IPS-NIHi7 (cell line): ENCODE measurements around the gene ZDHHC6.
A peak's percentile ranks its signal among the peaks of the same experiment; 100 is the strongest.
"Not testable (repeated sequence)": the region's sequence is repeated elsewhere in the genome, so short reads cannot be mapped to it uniquely, and the experiment has no call there.

Experiments used
- DNase-seq: peaks from one replicate; pipeline ENCODE4 v3.0.0; 2012; ENCODE audit warnings: mixed read lengths; ENCODE audit errors: extremely low spot score

The ZDHHC6 gene, protein sequence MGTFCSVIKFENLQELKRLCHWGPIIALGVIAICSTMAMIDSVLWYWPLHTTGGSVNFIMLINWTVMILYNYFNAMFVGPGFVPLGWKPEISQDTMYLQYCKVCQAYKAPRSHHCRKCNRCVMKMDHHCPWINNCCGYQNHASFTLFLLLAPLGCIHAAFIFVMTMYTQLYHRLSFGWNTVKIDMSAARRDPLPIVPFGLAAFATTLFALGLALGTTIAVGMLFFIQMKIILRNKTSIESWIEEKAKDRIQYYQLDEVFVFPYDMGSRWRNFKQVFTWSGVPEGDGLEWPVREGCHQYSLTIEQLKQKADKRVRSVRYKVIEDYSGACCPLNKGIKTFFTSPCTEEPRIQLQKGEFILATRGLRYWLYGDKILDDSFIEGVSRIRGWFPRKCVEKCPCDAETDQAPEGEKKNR

DNA sequence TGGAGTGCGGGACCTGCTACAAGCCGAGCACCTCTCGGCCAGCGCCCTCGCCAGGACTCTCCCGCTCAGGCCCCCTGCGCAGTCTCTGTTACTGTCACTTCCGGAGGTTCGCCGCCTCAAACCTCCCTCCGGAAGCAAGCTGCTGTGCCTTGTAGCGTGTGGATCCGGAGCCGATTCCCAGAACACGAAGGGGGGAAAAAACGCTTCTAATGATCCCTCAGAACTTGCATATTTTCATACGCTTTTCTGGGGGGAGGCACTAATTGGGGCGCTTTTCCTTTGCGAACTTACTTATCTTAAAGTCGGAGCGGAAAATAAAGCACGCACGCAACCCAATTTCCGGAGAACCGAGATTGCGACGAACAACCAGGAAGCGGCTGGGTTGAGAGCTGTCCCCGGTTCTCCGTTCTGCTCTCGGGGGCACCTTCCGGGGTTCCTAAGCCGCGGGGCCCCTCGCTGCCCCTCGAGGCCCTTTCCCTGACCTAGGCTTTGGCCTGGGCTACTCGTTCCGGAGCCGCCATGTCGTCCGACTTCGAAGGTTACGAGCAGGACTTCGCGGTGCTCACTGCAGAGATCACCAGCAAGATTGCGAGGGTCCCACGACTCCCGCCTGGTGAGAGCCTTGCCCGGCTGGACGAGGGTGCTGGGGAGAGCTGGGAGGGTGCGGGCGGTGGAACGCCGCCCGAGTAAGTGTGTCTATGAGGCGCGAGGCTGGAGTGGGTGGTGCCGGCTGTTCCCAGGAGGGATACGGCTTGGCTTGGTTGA lies at the start of gene ZDHHC6, which contains the start of gene VTI1A:
TSS of gene ZDHHC6 (minus strand) at position 60 of the 765 bp plus-strand sequence. CDS start 1,478 bp downstream, outside the sequence.
TSS of gene VTI1A (plus strand) at position 361 of the 765 bp plus-strand sequence. CDS start at position 520, 159 bp downstream.
- peak; percentile 85 for DNase-seq

DNA sequence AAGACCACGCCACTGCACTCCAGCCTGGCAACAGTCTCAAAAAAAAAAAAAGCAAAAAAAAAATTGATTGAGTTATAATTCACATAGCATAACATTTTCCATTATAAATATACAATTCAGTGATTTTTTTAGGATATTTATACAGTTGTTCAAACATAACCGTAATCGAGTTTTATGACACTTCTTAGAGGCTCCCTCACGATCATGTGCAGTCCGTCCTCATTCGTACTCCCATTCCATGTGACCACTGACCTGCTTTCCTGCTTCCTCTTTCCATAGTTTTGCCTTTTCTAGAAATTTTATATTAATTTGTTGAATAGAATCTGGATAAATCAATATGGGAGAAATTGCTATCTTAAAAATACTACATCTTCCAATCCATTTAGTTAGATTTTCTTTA lies 46.0 kb upstream of the ZDHHC6 start:
- DNase-seq, result no peak

DNA sequence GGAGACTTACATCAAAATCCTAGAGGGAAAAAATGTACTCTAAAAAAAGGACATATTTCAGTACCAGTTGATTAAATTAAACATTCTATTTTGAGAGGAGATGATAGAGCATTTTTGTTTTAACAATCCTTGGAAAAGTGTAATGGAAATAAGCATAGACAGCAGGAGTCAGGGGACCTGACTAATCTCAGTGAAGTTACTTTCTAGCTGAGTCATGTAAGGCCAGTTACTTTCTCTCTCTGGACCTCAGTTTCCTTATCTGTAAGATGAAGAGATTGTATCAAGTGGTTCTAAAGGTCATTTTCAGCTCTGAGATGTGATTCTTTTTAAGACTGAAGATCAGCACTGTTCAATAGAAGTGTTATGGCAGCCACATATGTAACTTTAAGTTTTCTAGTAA lies 44.4 kb upstream of the ZDHHC6 start:
- no peak for DNase-seq

DNA sequence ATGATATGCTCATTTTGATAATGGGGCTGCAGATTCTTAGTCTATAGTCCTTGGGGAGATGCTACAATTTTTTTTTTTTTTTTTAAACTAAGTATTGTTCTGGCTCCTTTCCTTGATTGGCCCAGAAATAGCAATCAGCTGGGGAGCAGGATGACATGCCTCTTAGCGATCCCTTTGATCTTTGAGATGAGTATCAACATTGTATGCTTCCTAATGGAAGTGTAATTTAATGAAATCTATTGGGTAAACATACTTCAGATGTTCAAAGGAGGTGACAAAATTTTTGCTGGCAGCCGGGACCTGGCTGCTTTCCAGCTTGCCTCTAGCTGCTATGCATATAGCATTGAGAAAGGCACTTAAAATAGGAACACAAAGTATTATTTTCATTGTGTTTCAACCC lies 43.8 kb upstream of the ZDHHC6 start:
- DNase-seq, result no peak

DNA sequence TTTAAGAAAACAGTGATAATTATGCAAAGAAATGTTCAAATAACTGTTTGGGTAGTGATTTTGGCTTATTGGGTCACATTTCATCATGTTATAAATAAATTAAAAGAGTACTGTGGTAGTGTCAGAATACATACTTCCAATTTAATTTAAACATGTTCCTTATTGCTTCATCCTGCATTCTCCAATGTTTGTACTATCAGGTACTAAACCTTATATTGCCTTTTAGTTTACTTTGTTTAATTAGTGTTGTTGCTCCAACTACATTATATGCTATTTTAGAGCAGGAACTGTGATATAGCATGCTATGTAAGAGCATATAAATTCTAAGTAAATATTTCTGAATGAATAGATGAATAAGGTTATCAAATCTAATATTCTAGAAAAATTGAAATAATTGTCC lies 41.2 kb upstream of the ZDHHC6 start:
- DNase-seq, result no peak

DNA sequence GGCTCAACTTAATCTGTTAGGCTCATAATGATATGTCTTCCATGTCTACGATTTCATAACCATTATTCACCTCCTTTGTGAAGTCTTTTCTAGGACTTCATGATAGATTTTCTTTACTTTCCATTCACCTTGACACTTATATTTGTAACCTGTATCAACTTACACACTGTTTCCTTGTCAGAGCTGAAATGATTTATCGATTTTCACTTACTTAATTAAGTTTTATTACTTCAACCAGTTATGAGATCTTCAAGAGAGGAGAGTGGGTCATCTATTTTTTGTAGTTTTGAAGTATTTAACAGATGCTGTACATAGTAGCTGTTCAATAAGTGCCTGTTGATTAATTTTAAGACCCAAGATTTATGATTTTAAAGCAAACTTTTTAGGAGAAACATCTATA lies 37.7 kb upstream of the ZDHHC6 start:
- no peak for DNase-seq

DNA sequence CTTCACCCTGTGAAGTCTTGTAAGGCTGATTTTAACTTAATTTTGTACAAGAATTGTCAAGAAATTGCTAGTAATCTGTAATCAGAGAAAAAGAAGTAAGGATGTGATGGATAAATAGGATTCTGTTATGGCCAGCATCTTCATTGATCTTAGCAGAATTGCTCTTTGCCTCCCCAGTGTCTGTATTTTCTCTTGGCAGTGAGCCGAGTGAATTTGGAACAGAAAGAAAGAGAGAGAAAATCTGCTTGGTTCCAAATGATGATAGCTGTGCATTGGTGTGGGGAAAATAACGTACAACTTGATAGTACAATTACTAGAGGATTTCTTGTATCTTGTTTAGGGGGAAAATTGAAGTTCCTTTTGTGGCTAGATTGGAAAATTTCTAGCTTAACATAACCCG lies 34.9 kb upstream of the ZDHHC6 start:
- no peak for DNase-seq

DNA sequence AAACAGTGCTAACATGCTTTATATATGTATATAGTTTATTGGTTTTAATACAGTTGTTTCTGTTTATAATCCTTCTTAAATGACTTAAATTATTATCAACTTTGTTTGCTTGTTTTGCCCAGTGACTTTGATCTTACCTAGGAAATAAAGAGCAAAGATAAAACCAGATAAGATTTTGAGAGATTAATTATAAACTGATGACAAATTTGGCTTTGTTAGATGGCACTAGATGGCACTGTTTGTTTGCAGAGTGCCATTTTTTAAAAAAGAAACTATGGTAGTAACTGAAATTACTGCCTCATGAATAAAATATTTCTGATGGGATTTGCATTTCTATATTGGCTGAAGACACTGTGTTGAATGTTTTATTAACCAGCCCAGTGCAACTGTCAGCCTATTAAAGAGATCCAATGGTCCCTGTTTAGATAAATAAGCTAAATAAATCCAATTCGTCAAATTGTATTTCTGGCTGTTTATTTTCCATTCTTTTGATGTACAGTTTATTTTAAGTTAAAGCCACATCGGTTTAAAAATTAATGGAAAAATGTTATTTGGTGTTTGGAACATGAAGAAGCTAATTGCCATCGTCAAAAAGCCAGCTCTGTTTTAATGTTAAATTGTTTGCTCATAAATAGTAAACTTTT lies 29.0 kb upstream of the ZDHHC6 start:
- no peak for DNase-seq

DNA sequence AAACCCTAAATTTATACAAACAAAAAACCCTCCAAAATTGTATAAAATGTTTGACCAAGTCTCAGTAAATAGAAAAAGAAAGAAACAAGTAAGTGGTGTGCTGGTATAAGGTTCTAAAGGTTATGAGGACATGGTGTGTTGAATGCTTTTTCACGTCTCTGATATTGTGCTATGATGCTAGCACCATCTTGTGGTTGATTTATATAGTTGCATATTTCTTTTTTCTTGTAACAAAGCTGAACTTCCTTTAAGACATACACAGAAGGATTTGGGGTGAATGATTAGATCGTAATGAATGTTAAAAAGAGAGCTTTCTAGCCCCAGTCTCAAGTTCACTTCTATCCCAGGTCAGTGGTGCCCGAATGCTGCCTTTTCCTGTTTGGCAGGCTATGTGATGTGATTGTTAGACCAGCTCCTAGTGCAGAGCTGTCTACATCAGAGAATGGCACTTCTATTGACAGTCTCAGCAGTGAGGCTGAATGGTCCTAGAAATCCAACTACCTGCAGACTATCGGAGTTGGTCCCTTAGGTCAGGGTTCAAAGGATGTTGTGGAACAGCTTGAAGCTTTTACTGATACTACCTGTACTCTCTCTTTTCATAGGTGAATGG lies 25.3 kb upstream of the ZDHHC6 start:
- DNase-seq, result peak; percentile 61

DNA sequence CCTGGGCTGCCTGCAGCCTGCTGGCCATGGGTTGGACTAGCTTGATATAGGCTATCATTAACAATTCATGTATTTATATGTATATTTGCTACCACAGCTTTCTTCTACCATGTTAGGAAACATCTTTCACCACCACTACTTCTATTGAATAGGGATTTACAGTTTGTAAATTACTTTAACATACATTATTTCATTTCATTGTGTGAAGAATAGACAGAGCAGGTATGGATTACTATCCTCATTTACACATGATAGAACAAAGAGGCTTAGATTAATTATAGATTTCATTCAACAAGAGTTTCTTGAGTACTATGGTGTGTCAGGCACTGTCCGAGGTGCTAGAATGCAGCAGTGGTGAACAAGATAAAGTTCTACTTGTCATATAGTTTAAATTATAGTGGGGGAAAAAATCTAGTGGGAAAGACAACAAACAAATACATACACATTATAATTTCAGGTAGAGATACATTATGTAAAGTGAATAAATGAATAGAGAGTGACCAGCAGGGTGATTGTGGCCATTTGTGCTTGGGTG lies 20.9 kb upstream of the ZDHHC6 start:
- DNase-seq, result no peak

DNA sequence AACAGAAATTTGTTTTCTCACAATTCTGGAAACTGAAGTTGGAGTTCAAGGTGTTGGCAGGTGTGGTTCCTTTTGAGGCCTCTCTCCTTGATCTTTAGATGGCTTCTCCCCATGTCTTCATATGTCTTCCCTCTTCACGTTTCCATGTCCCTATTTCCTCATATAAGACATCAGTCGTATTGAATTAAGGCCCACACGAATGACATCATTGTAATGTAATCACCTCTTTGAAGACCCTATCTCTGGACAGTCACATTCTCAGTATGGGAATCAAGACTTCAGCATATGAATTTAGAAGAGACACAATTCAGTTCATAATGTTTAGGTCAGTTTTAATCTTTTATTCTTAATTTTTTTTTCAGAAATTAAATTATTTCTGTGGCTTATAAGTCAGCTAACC lies 20.1 kb upstream of the ZDHHC6 start:
- DNase-seq, result no peak

DNA sequence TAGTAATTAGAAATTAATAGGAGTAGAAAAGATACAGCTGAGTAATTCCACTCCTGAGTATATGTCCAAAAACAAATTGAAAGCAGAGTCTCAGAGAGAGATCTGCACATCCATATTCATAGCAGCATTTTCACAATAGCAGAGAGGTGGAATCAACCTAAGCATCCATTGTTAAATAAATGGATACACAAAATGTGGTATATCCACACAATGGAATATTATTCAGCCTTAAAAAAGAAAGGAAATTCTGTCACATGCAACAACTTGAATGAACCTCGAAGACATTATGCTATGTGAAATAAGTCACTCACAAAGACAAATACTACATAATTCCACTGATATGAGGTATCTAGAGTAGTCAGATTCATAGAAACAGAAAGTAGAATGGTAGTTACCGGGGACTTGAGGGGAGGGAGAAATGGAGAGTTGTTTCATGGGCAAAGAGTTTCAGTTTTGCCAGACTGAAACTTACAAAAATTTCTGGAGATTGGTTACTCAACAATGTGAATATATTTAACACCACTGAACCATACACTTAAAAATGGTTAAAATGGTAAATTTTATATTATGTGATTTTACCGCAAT lies 18.7 kb upstream of the ZDHHC6 start:
- no peak for DNase-seq

DNA sequence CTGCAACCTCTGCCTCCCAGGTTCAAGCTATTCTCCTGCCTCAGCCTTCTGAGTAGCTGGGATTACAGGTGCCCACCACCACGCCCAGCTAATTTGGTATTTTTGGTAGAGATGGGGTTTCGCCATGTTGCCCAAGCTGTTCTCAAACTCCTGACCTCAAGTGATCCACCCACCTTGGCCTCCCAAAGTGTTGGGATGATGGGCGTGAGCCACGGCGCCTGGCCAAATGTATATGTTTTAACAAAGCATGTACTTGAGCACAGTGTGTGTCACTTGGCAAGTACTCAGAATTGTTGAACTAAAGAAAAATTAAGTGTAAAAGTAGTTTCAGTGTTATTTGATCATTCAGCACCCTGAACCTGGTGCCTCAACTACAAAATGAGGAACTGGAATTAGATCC lies 17.4 kb upstream of the ZDHHC6 start:
- not testable (repeated sequence) for DNase-seq

DNA sequence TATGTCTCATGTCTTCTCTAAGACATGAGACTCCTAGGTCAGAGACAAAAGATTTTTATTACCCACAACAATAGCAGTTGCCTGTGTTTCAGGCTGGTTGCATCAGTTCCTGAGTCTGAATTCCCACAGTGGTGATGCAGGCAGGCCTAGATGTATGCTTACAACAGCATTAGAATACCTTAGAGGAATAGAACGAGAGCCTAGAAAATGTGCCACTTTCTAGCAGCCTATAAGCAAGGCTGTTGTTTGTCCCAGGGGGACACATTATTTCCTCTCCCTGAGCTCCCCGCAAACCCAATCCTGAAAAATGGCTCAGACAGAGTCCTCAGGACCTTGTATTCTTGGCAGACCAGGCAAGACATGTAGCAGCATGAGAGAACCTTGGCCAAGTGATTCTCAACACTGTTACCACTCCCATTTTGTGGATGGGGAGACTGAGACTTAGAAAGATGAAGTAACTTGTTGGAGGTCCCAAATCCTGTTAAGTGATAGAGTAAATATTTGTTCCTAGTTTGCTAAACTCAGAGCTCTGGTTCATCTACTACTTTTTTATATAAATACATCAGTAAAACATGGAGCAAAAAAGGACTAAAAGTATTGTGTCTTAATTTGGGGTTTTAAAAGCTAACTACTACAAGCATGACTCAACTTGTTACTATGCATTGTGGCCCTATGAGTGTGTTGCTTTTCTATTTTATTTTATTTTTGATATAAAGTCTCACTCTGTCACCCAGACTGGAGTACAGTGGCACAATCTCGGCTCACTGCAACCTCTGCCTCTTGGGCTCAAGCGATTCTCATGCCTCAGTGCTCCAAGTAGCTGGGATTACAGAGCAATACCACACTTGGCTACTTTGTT lies 14.5 kb upstream of the ZDHHC6 start:
- no peak for DNase-seq

DNA sequence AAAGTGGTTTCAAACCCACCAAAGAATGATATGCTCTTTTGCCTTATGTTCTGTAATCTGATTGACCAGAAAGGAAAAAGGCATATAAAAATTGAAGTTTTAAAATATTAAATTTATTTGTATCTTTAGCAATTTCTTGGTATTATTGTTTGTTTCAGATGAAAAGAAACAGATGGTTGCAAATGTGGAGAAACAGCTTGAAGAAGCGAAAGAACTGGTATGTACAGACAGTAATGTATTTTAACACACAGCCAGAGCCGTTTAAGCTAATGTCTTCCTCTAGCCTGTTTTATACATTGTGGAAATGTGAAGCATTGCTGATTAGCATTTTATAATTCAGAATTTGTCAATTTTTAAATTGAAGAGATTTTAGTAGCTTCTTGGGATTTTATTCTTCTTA lies 13.7 kb upstream of the ZDHHC6 start:
- DNase-seq, result no peak

DNA sequence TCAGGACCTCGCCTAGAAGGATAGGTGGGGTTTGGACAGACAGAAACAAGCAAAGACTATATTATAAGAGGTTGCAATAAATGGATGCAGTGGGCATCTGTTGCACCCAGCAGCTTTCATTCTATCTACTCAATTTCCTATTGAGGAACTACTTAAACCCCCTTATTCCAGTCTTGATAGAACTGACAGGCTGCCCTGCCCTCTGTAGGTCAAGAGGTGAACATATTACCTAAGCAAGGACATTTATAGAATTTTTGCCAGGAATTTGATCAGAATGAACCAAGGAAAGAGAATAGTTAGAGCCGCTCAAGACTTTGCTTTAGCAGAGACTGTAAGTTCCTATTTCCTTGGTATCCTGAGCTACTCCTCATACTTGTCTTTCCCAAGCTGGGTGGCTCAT lies 9.8 kb upstream of the ZDHHC6 start:
- DNase-seq, result peak; percentile 16

DNA sequence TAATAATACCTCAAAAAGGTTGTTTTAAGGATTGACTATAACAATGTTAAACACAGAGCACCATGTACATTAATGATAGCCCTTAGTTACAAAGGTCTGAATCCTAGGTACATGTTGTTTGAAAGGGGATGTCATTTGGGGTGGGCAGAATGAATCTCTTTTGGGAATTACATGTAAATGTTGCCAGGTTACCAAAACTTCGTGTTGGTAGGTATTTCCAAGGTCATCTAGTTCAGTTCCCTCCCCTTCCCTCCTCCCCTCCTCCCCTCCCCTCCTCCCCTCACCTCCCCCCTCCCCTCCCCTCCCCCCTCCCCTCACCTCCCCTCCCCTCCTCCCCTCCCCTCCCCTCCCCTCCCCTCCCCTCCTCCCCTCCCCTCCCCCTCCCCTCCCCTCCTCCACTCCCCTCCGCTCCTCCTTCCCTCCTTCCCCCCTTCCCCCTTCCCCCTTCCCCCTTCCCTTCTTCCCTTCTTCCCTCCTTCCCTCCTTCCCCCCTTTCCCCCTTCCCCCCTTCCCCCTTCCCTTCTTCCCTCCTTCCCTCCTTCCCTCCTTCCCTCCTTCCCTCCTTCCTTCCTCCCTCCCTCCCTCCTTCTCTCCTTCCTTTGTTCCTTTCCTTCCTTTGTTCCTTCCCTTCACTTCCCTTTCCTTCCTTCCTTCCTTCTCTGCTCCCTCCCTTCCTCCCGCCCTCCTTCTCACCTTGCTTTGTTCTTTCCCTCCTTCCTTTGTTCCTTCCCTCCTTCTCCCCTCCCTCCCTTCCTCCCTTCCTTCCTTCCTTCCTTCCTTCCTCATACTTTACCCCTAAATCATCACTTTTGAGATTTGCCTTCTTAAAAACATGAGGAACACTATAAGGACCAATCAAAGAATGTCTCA lies 8.4 kb upstream of the ZDHHC6 start:
- no peak for DNase-seq

DNA sequence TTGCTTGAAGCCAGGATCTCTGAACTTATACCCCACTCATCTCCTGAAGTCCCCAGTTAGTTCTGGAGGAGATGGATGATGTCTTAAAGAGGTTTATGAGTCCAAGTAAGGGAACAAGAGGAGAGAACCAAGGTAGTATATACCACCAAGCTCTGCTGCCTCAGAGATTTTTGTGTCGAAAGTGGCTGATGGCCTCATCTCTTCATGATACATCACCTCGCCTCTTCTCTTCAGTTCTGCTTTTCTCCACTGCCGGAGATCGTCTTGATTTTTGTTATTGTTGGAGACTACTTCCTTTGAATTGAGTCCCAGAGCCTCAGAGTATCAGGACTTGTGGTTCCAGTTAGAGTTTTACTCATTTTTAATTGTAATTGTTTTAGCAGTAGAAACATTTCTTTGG lies 2.2 kb upstream of the ZDHHC6 start:
- DNase-seq, result no peak

DNA sequence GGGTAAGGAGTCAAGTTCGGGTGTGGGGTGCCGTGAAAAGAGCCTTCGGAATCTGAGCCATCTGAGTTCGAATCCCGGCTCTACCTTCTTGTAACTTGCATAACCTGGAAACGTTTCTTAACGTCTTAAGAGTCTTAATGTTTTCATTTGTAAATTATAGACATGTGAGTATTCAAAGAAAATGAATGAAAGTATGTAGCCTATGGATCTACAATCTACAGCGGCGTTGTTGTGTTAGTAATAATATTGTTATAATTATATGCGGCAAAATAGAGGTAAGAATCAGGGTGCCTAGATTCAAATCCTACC lies 860 bp upstream of the ZDHHC6 start:
- no peak for DNase-seq
